ENCODE data around the gene FAM163B. TPM values are rescaled to one million over a fixed set of nuclear protein-coding genes. Genes with fewer than 3 reads are reported as not detected.

FAM163B gene
- total RNA-seq, 1 donor from 2014 or later = not detected

GRCh38 chr9:133573791-133574515 lies 35.2 kb downstream of the FAM163B start:
- Mint-ChIP-seq H3K4me1 (ENCODE audit: low read depth, unreplicated experiment) (no peaks in the 10 kb centered on the region), H3K27me3 (ENCODE audit: low read depth, unreplicated experiment) (peaks cover 45% of the 10 kb centered on the region), H3K36me3 (ENCODE audit: low read depth, unreplicated experiment) (no peaks in the 10 kb centered on the region), H3K4me3 (ENCODE audit: unreplicated experiment) (no peak overlapping the region), H3K9me3 (ENCODE audit: unreplicated experiment) (no peaks in the 10 kb centered on the region), H3K27ac (ENCODE audit: unreplicated experiment) (no peak overlapping the region)
- H3K27me3 ChIP-seq (ENCODE audit: insufficient read depth, low read length) = peaks cover 6% of the 10 kb centered on the region
- H3K4me1 ChIP-seq (ENCODE audit: insufficient read depth, low read length) = no peaks in the 10 kb centered on the region
- DNase-seq (ENCODE audit: low read depth) = no peak
- H3K27ac ChIP-seq (ENCODE audit: low read depth, low read length) = no peak overlapping the region
- no peak for FAIRE-seq
- H2AFZ ChIP-seq (ENCODE audit: low read depth, low read length) = no peak overlapping the region
- no peak overlapping the region for H3K4me2 ChIP-seq (ENCODE audit: low read length)
- no peaks in the 10 kb centered on the region for H3K36me3 ChIP-seq (ENCODE audit: insufficient read depth, low read length)
- H3K9ac ChIP-seq (ENCODE audit: low read length) = no peak overlapping the region
- no peak overlapping the region for H3K4me3 ChIP-seq (ENCODE audit: insufficient read depth, low read depth, low read length)
- H3K9me3 ChIP-seq (ENCODE audit: insufficient read depth, low read depth, low read length) = no peaks in the 10 kb centered on the region
- TF ChIP-seq EZH2 (IDR thresholded peaks at IDR 0.05; ENCODE audit: insufficient read depth, low read length) (no peak), CTCF (IDR thresholded peaks at IDR 0.05; ENCODE audit: insufficient read depth, low read depth, low read length) (no peak)
- no peaks in the 10 kb centered on the region for H4K20me1 ChIP-seq (ENCODE audit: insufficient read depth, low read length)
- no peaks in the 10 kb centered on the region for H3K79me2 ChIP-seq (ENCODE audit: insufficient read depth, low read length)

GRCh38 chr9:133572821-133573361 lies 36.3 kb downstream of the FAM163B start:
- Histone ChIP-seq H2AFZ (ENCODE audit: low read depth, low read length) (no peak overlapping the region), H3K9me3 (ENCODE audit: insufficient read depth, low read depth, low read length) (no peaks in the 10 kb centered on the region), H3K79me2 (ENCODE audit: insufficient read depth, low read length) (no peaks in the 10 kb centered on the region), H3K4me3 (ENCODE audit: insufficient read depth, low read depth, low read length) (no peak overlapping the region), H3K4me2 (ENCODE audit: low read length) (no peak overlapping the region), H3K9ac (ENCODE audit: low read length) (no peak overlapping the region), H3K4me1 (ENCODE audit: insufficient read depth, low read length) (no peaks in the 10 kb centered on the region), H3K36me3 (ENCODE audit: insufficient read depth, low read length) (no peaks in the 10 kb centered on the region), H3K27me3 (ENCODE audit: insufficient read depth, low read length) (peaks cover 10% of the 10 kb centered on the region), H4K20me1 (ENCODE audit: insufficient read depth, low read length) (no peaks in the 10 kb centered on the region), H3K27ac (ENCODE audit: low read depth, low read length) (no peak overlapping the region)
- no peak for TF ChIP-seq CTCF (IDR thresholded peaks at IDR 0.05; ENCODE audit: insufficient read depth, low read depth, low read length)
- TF ChIP-seq EZH2 (IDR thresholded peaks at IDR 0.05; ENCODE audit: insufficient read depth, low read length) = no peak
- FAIRE-seq (no peak), DNase-seq (ENCODE audit: low read depth) (no peak)
- Mint-ChIP-seq H3K27me3 (ENCODE audit: low read depth, unreplicated experiment) (peaks cover 45% of the 10 kb centered on the region), H3K27ac (ENCODE audit: unreplicated experiment) (no peak overlapping the region), H3K4me1 (ENCODE audit: low read depth, unreplicated experiment) (no peaks in the 10 kb centered on the region), H3K9me3 (ENCODE audit: unreplicated experiment) (no peaks in the 10 kb centered on the region), H3K4me3 (ENCODE audit: unreplicated experiment) (no peak overlapping the region), H3K36me3 (ENCODE audit: low read depth, unreplicated experiment) (no peaks in the 10 kb centered on the region)
